Hepatocyte (in vitro differentiated cells): ENCODE measurements around the gene ADAMTSL5.
A peak's percentile ranks its signal among the peaks of the same experiment; 100 is the strongest.

Experiments
- EZH2 ChIP-seq: fragments of 200-600 bp; sonication (generic); IDR thresholded peaks from 2 replicates; pipeline ENCODE4 v1.6.1; 2016; ENCODE audit warnings: antibody characterized with exemption, mild to moderate bottlenecking, borderline replicate concordance
- EZH2phosphoT487 ChIP-seq: fragments of 200-600 bp; sonication (generic); IDR thresholded peaks from one replicate; pipeline ENCODE4 v1.6.1; 2018; ENCODE audit warnings: antibody characterized with exemption, mild to moderate bottlenecking, low read depth, moderate library complexity; ENCODE audit not compliant: unreplicated experiment, severe bottlenecking
- TF ChIP-seq, protein P1 (sequence below): fragments of 200-600 bp; sonication (generic); IDR thresholded peaks from 2 replicates; pipeline ENCODE4 v1.5.1; 2016; ENCODE audit warnings: antibody characterized with exemption, mild to moderate bottlenecking; ENCODE audit not compliant: poor library complexity

DNA sequence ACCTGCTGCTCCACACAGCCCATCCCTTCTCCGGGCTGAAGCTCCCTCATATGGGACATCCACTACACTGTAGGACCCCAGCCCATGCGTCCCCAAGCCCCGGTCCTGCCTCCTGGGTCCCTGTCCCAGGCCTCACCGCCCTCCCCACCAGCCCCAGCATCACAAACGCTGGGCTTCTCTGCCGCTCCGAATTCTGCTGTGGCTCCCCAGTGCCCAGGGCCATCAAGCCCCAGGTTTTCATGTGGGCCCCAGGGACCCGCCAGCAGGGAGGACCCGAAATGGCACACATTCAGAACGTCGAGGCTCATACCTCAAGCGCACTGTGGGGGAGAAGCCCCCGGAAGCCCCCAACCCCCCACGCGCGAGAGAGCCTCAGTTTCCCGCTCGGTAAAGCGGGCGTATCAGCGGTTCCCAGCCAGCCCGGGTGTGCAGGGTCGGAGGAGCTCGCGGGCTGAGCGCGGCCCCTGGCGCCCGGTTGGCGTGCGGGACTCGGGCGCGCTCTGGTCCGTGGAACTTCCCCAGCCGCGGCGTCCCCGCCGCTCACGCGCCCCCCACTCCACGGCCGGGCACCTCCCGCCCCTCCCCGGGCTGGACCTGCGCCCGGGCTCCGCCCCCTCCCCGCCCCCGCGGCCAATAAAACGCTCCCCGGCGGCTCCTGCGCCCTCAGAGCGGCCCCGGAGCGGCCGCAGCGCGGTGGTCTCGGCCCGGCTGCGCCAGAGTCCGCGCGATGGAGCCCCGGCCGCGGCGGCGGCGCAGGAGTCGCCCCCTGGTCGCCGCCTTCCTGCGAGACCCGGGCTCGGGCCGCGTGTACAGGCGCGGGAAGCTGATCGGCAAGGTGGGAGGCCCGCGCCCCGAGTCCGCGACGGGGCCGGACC lies 10.8 kb upstream of the ADAMTSL5 start, which contains the start of gene PLK5:
- TF ChIP-seq, protein P1, sequence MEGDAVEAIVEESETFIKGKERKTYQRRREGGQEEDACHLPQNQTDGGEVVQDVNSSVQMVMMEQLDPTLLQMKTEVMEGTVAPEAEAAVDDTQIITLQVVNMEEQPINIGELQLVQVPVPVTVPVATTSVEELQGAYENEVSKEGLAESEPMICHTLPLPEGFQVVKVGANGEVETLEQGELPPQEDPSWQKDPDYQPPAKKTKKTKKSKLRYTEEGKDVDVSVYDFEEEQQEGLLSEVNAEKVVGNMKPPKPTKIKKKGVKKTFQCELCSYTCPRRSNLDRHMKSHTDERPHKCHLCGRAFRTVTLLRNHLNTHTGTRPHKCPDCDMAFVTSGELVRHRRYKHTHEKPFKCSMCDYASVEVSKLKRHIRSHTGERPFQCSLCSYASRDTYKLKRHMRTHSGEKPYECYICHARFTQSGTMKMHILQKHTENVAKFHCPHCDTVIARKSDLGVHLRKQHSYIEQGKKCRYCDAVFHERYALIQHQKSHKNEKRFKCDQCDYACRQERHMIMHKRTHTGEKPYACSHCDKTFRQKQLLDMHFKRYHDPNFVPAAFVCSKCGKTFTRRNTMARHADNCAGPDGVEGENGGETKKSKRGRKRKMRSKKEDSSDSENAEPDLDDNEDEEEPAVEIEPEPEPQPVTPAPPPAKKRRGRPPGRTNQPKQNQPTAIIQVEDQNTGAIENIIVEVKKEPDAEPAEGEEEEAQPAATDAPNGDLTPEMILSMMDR: peak; percentile 7
- TF ChIP-seq EZH2 (no peak), EZH2phosphoT487 (no peak)
